ENCODE data around the gene UBXN4. TPM values are rescaled to one million over a fixed set of nuclear protein-coding genes. Genes with fewer than 3 reads are reported as not detected.

UBXN4 gene
- total and polyA plus RNA-seq, 2 of the 4 experiments (the other 2 are of a cell fraction) = 48.1 to 49.1 TPM

DNA sequence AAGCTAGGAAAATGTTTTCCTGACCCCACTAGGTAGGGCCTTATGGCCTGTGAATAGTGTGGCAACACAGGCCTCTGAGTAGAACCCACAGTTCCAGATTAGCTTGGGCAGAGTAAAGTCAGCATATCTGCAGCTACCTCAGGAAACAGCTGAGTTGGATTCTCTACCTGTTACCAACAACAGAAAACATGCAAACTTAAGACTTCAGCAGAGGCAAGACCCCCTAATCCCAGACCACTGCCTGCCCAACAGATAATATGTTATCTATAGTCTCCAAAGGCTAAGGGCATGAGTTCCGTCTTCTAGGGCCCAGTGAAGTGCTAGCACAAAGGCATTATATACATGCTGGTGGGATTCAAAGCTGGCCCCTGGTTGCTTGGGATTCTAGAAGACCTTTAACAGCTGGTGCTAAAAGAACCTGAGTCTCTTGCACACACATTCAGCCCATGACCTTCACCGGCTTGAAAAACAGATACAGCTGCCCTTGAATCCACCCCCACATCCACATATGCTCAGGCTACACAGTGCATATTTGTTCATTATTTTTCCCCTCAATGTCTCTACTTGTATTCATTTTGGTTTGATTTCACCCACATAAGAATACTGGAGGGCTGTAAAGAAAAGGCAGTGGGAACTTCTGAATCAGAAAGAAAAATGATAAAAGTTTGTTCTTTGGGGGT is 13.5 kb upstream of the UBXN4 start:
- Histone ChIP-seq H4K8ac (ENCODE audit: low read depth in 2 of 2, low read length in 2 of 2) (no peak overlapping the region), H2AK5ac (ENCODE audit: low read depth, low read length) (no peak overlapping the region), H3K14ac (replicated peaks; ENCODE audit: low read depth, low read length) (no peak overlapping the region), H2AK9ac (replicated peaks; ENCODE audit: low read depth, low read length, poor library complexity) (peak overlapping the region; percentile 24), H3K9ac (ENCODE audit: low read depth, low read length) (no peak overlapping the region), H2AFZ (replicated peaks; ENCODE audit: low read length, poor library complexity) (no peak overlapping the region), H3K4me1 (ENCODE audit: control insufficient read depth, insufficient read depth, low read length) (no peaks in the 10 kb centered on the region), H3K36me3 (ENCODE audit: control insufficient read depth, insufficient read depth, low read length) (peaks cover 8% of the 10 kb centered on the region), H4K20me1 (ENCODE audit: insufficient read depth, low read length) (no peaks in the 10 kb centered on the region), H3K27ac (ENCODE audit: insufficient read depth, low read length) (no peak overlapping the region), H3K4me2 (ENCODE audit: low read depth, low read length) (no peak overlapping the region), H3K9me3 (ENCODE audit: control insufficient read depth, insufficient read depth, low read length) (no peaks in the 10 kb centered on the region), H3K18ac (ENCODE audit: low read depth, low read length) (no peak overlapping the region), H3K56ac (ENCODE audit: extremely low read depth, insufficient read depth, low read length) (no peak overlapping the region), H3K27me3 (ENCODE audit: control insufficient read depth, insufficient read depth, low read length) (no peaks in the 10 kb centered on the region), H3K4ac (ENCODE audit: low read depth, low read length) (no peak overlapping the region), H4K91ac (ENCODE audit: insufficient read depth, low read depth, low read length) (no peak overlapping the region), H2BK15ac (ENCODE audit: low read depth, low read length) (no peak overlapping the region), H4K5ac (ENCODE audit: low read depth, low read length) (no peak overlapping the region), H2BK120ac (ENCODE audit: low read depth, low read length) (no peak overlapping the region), H3K4me3 (ENCODE audit: insufficient read depth, low read depth, low read length) (no peak overlapping the region), H3K9me1 (ENCODE audit: insufficient read depth, low read length) (no peaks in the 10 kb centered on the region), H2BK5ac (ENCODE audit: low read depth, low read length, poor library complexity, severe bottlenecking) (no peak overlapping the region), H3K79me1 (ENCODE audit: low read depth in 1 of 2, low read length in 2 of 2) (no peaks in the 10 kb centered on the region), H2BK20ac (ENCODE audit: low read depth, low read length) (no peak overlapping the region), H3K23ac (ENCODE audit: low read depth, low read length) (no peak overlapping the region)
- no peak for TF ChIP-seq MAFK (IDR thresholded peaks at IDR 0.05; ENCODE audit: low read depth, low read length)
- no peak for TF ChIP-seq MXI1 (IDR thresholded peaks at IDR 0.05; ENCODE audit: borderline replicate concordance, low read depth, low read length)
- TF ChIP-seq FOS (IDR thresholded peaks at IDR 0.05; ENCODE audit: low read depth, low read length) = no peak
- TF ChIP-seq POLR2A (IDR thresholded peaks at IDR 0.05; ENCODE audit: low read depth, low read length) = no peak
- no peak for TF ChIP-seq SMC3 (IDR thresholded peaks at IDR 0.05; ENCODE audit: low read depth, low read length)
- no peak for TF ChIP-seq CHD1 (IDR thresholded peaks at IDR 0.05; ENCODE audit: low read depth, low read length)
- intact Hi-C loops (cut with micrococcal nuclease) = no loop called here
- ChIA-PET CTCF (interaction anchor here (0.6 kb wide), 1 partner anchor 194 kb away, joined by 3 read pairs; no protein-coding TSS in a partner anchor), POLR2A (ENCODE audit: unreplicated experiment) (no interaction called here)
- WGBS, 2 experiments (ENCODE audit: extremely low coverage in 2 of 2, insufficient read length in 1 of 2) = no CpG with 5 or more reads among the region's 2 CpGs
- in situ Hi-C loops (cut with MboI; ENCODE audit: low sequenced_read_pairs) = no loop called here
- DNase-seq (no peak), ATAC-seq (ENCODE audit: low read depth) (no peak)
- no TSS peak for BruUV-seq (replicated peaks)
- dilution Hi-C loops (cut with HindIII; ENCODE audit: low sequenced_read_pairs, unreplicated experiment) = no loop called here

Measured in IMR-90 (cell line).